Epithelial cell of umbilical artery (primary cell): ENCODE results near the gene COQ8A. TPM values are rescaled to one million over a fixed set of nuclear protein-coding genes. Genes with fewer than 3 reads are reported as not detected.

Source experiments
- total RNA-seq: library from RNA; depleted of rRNA; stranded (reverse); fragments of >200 nt; gene quantifications from 2 replicates; pipeline ENCODE4 v1.2.3, GENCODE V29; 2014

The COQ8A gene
- 6.2 and 8.4 TPM in 2 replicates for total RNA-seq

GRCh38 chr1:226940029-226940805, at the start of gene COQ8A:
Gene COQ8A, plus strand, starts transcription at chr1:226940294. Its CDS starts 21,092 bp downstream, at chr1:226961386.

Other genes with a start within 250 kb of the COQ8A start
- gene ITPKB, start 201.0 kb upstream of the COQ8A start, total RNA-seq = 20.5 and 21.6 TPM in 2 replicates
- 17.5 and 22.5 TPM in 2 replicates for gene PSEN2, start 69.7 kb upstream of the COQ8A start, total RNA-seq